GM23338 (cell line): ENCODE data around the gene SLC52A3. TPM values are rescaled to one million over a fixed set of nuclear protein-coding genes. Genes with fewer than 3 reads are reported as not detected.
"Not testable (repeated sequence)": the region's sequence is repeated elsewhere in the genome, so short reads cannot be mapped to it uniquely, and the experiment has no call there.

Experiments used
- ATAC-seq: fragments of 200-7000 bp; cut with Tn5 transposase; 3 replicates; pipeline ENCODE4 v1.9.1; 2020
- DNase-seq: peaks from one replicate; pipeline ENCODE4 v3.0.0-alpha.2; 2015; ENCODE audit warnings: low spot score
- H2AFZ ChIP-seq: fragments of 200-600 bp; sonication (generic); 2 replicates; pipeline ENCODE4 v1.8.0; 2016; ENCODE audit warnings: antibody characterized with exemption, mild to moderate bottlenecking, moderate library complexity
- H3F3A ChIP-seq: fragments of 200-600 bp; sonication (generic); replicated peaks from 2 replicates; pipeline ENCODE4 v1.8.0; 2017; ENCODE audit warnings: antibody characterized with exemption, mixed run types, low read depth
- H3K27ac ChIP-seq: fragments of 200-600 bp; sonication (generic); 2 replicates; pipeline ENCODE4 v1.6.1; 2016; ENCODE audit warnings: low read depth
- H3K27me3 ChIP-seq: fragments of 200-600 bp; sonication (generic); 2 replicates; pipeline ENCODE4 v1.8.0; 2016; ENCODE audit warnings: mild to moderate bottlenecking, mixed run types, moderate library complexity; ENCODE audit not compliant: insufficient read depth
- H3K36me3 ChIP-seq: fragments of 200-600 bp; sonication (generic); 2 replicates; pipeline ENCODE4 v1.8.0; 2016; ENCODE audit warnings: mild to moderate bottlenecking; ENCODE audit not compliant: insufficient read depth
- H3K4me1 ChIP-seq: fragments of 200-600 bp; sonication (generic); 2 replicates; pipeline ENCODE4 v1.8.0; 2016; ENCODE audit warnings: mild to moderate bottlenecking, moderate library complexity; ENCODE audit not compliant: insufficient read depth
- H3K4me2 ChIP-seq: fragments of 200-600 bp; sonication (generic); 2 replicates; pipeline ENCODE4 v1.7.1; 2017; ENCODE audit warnings: mixed run types
- H3K4me3 ChIP-seq: fragments of 200-600 bp; sonication (generic); 2 replicates; pipeline ENCODE4 v1.6.1; 2016; ENCODE audit warnings: mixed run types
- H3K79me2 ChIP-seq: fragments of 200-600 bp; sonication (generic); replicated peaks from 2 replicates; pipeline ENCODE4 v1.8.0; 2017; ENCODE audit warnings: mild to moderate bottlenecking; ENCODE audit not compliant: insufficient read depth
- H3K9me2 ChIP-seq: fragments of 200-600 bp; sonication (generic); 2 replicates; pipeline ENCODE4 v1.8.0; 2017; ENCODE audit not compliant: insufficient read depth
- H4K20me1 ChIP-seq: fragments of 200-600 bp; sonication (generic); replicated peaks from 2 replicates; pipeline ENCODE4 v1.8.0; 2017; ENCODE audit warnings: mild to moderate bottlenecking; ENCODE audit not compliant: insufficient read depth
- H3K27ac Mint-ChIP-seq: 2 replicates; pipeline ENCODE4 v1.8.0; 2020; ENCODE audit warnings: inconsistent platforms, mild to moderate bottlenecking, moderate library complexity, mixed read lengths
- H3K27me3 Mint-ChIP-seq: 3 replicates; pipeline ENCODE4 v1.8.0; 2022; ENCODE audit warnings: low read depth, mild to moderate bottlenecking, moderate library complexity, mixed read lengths, inconsistent platforms; ENCODE audit not compliant: insufficient read depth, poor library complexity
- H3K36me3 Mint-ChIP-seq: 3 replicates; pipeline ENCODE4 v1.8.0; 2021; ENCODE audit warnings: low read depth, mild to moderate bottlenecking, inconsistent platforms, moderate library complexity, mixed read lengths
- H3K4me1 Mint-ChIP-seq: 3 replicates; pipeline ENCODE4 v1.8.0; 2020; ENCODE audit warnings: mild to moderate bottlenecking, inconsistent platforms, mixed read lengths
- H3K4me3 Mint-ChIP-seq: 3 replicates; pipeline ENCODE4 v1.8.0; 2021; ENCODE audit warnings: moderate library complexity, mild to moderate bottlenecking, inconsistent platforms, mixed read lengths
- H3K9me3 Mint-ChIP-seq: 3 replicates; pipeline ENCODE4 v1.8.0; 2020; ENCODE audit warnings: moderate library complexity, mild to moderate bottlenecking, inconsistent platforms, mixed read lengths
- CREB1 ChIP-seq: fragments of 250-450 bp; sonication (Bioruptor Pico); IDR thresholded peaks from 2 replicates; pipeline ENCODE4 v1.5.0; 2020; ENCODE audit warnings: low read depth, mild to moderate bottlenecking, moderate library complexity
- EZH2 ChIP-seq: fragments of 200-600 bp; sonication (generic); IDR thresholded peaks from one replicate; pipeline ENCODE4 v1.8.0; 2017; ENCODE audit warnings: antibody characterized with exemption, mild to moderate bottlenecking, low read depth; ENCODE audit not compliant: unreplicated experiment
- NANOG ChIP-seq: IDR thresholded peaks from 2 replicates; pipeline ENCODE4 v1.6.1; 2016; ENCODE audit warnings: antibody characterized with exemption, borderline replicate concordance
- POLR2AphosphoS5 ChIP-seq: IDR thresholded peaks from 2 replicates; pipeline ENCODE4 v1.6.1; 2016; ENCODE audit warnings: antibody characterized with exemption, low read depth
- STAT1 ChIP-seq: IDR thresholded peaks from one replicate; pipeline ENCODE4 v1.6.1; 2016; ENCODE audit warnings: antibody characterized with exemption; ENCODE audit not compliant: unreplicated experiment
- ZNF331 ChIP-seq: fragments of 250-450 bp; sonication (Bioruptor Pico); IDR thresholded peaks from 2 replicates; pipeline ENCODE4 v1.5.0; 2020; ENCODE audit warnings: low read depth, mild to moderate bottlenecking, moderate library complexity
- polyA plus RNA-seq: library from polyadenylated mRNA; unstranded; fragments of >200 nt; fragmentation: Nextera tagmentation; extraction: Ambion mirVana; gene quantifications from 2 replicates; pipeline ENCODE4 v1.2.1, GENCODE V29; 2016
- total RNA-seq: library from RNA; depleted of rRNA; stranded (reverse); fragments of >200 nt; shearing (Covaris generic); gene quantifications from 2 replicates; pipeline ENCODE4 v1.2.3, GENCODE V29; 2014
- TF ChIP-seq, protein P1 (sequence below): IDR thresholded peaks from 2 replicates; pipeline ENCODE4 v1.6.1; 2016; ENCODE audit warnings: antibody characterized with exemption

The SLC52A3 gene
- total and polyA plus RNA-seq, 2 experiments from 2014 or later: 2.3 to 4.5 TPM

DNA sequence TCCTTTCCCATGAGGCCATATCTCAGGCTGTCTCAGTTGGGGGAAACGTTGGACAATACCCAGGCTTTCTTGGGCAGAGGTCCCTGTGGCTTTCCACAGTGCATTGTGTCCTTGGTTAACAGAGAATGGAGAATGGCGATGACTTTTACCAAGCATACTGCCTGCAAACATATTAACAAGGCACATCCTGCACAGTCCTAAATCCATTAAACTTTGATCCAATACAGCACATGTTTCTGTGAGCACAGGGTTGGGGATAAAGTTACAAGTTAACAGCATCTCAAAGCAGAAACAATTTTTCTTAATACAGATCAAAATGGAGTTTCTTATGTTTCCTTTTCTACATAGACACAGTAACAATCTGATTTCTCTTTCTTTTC, 44.1 kb upstream of the SLC52A3 start:
- H3K9me2 ChIP-seq, DNase-seq, H3K4me1 Mint-ChIP-seq, H3K4me1 ChIP-seq, H4K20me1 ChIP-seq, H3K4me2 ChIP-seq, H3K27ac Mint-ChIP-seq, H3F3A ChIP-seq, H3K4me3 Mint-ChIP-seq, ATAC-seq, H3K4me3 ChIP-seq, H3K27ac ChIP-seq, H3K36me3 Mint-ChIP-seq, H3K36me3 ChIP-seq, H3K27me3 Mint-ChIP-seq, H3K79me2 ChIP-seq, H3K27me3 ChIP-seq: not testable (repeated sequence)
- H3K9me3 Mint-ChIP-seq: peaks cover 24% of the 10 kb centered on the region
- 0 out of 2 replicates have a peak overlapping the region, but pooled peaks have one; percentile 23 for H2AFZ ChIP-seq

- ATAC-seq, H3K4me1 ChIP-seq, H3K27ac Mint-ChIP-seq: not testable (repeated sequence)
Observed at GRCh38 chr20:811776-812434, 43.6 kb upstream of the SLC52A3 start.

GRCh38 chr20:805713-806112, 37.4 kb upstream of the SLC52A3 start:
- no peak overlapping the region for H3K27ac Mint-ChIP-seq
- Histone ChIP-seq H2AFZ (no peak overlapping the region), H3K36me3 (peaks cover 23% of the 10 kb centered on the region), H3K79me2 (no peaks in the 10 kb centered on the region), H3F3A (no peaks in the 10 kb centered on the region), H3K4me3 (no peak overlapping the region), H3K4me2 (no peak overlapping the region), H3K9me2 (peaks cover 6% of the 10 kb centered on the region; the same call in 1 of the 2 replicates), H3K27ac (no peak overlapping the region), H3K27me3 (no peaks in the 10 kb centered on the region), H3K4me1 (no peaks in the 10 kb centered on the region), H4K20me1 (no peaks in the 10 kb centered on the region)
- TF ChIP-seq CREB1: no peak
- no peak for TF ChIP-seq POLR2AphosphoS5
- no peak for TF ChIP-seq STAT1
- TF ChIP-seq EZH2: no peak
- TF ChIP-seq, protein P1, sequence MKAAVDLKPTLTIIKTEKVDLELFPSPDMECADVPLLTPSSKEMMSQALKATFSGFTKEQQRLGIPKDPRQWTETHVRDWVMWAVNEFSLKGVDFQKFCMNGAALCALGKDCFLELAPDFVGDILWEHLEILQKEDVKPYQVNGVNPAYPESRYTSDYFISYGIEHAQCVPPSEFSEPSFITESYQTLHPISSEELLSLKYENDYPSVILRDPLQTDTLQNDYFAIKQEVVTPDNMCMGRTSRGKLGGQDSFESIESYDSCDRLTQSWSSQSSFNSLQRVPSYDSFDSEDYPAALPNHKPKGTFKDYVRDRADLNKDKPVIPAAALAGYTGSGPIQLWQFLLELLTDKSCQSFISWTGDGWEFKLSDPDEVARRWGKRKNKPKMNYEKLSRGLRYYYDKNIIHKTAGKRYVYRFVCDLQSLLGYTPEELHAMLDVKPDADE: no peak
- no peak for TF ChIP-seq ZNF331 (CRISPR knock-in tag)
- no peak for TF ChIP-seq NANOG
- DNase-seq: peak; percentile 77
- no peaks in the 10 kb centered on the region for H3K4me1 Mint-ChIP-seq
- H3K9me3 Mint-ChIP-seq: peaks cover 72% of the 10 kb centered on the region
- H3K36me3 Mint-ChIP-seq: peaks cover 22% of the 10 kb centered on the region; the same call in 2 of the 3 replicates
- H3K27me3 Mint-ChIP-seq: peaks cover 3% of the 10 kb centered on the region
- no peak for ATAC-seq
- no peak overlapping the region for H3K4me3 Mint-ChIP-seq

More at GRCh38 chr20:811776-812434, 43.6 kb upstream of the SLC52A3 start:
- H4K20me1 ChIP-seq, H3K27me3 ChIP-seq, H3K4me1 Mint-ChIP-seq, H3K27me3 Mint-ChIP-seq, H3F3A ChIP-seq, H3K9me2 ChIP-seq, H3K36me3 Mint-ChIP-seq, H3K36me3 ChIP-seq, H3K4me3 Mint-ChIP-seq, H3K4me2 ChIP-seq, H3K79me2 ChIP-seq, H3K27ac ChIP-seq, H3K4me3 ChIP-seq: not testable (repeated sequence)
- peak; percentile 27 for DNase-seq
- H3K9me3 Mint-ChIP-seq: peaks cover 24% of the 10 kb centered on the region
- 0 out of 2 replicates have a peak overlapping the region, but pooled peaks have one; percentile 23 for H2AFZ ChIP-seq
